Calu3 (cell line): Measurements from ENCODE around the gene SMOC2. TPM values are rescaled to one million over a fixed set of nuclear protein-coding genes. Genes with fewer than 3 reads are reported as not detected.

ENCODE experiments used
- BruUV-seq: library from RNA; stranded (reverse); fragments of 400-500 nt; replicated peaks from 2 replicates; lab custom pipeline; 2021; lab: Mats Ljungman, UMichigan
- CTCF ChIA-PET: fragments of 300-600 bp; sonication (Branson Sonifier 250); formaldehyde crosslinking; loops from one replicate; lab custom pipeline; 2022; ENCODE audit warnings: antibody characterized with exemption; lab: Charles Lee
- DNase-seq: peaks from one replicate; pipeline ENCODE4 v3.0.0; 2022
- H3K27ac Mint-ChIP-seq: one replicate; pipeline ENCODE4 v1.8.0; 2022; ENCODE audit warnings: mixed read lengths; ENCODE audit not compliant: unreplicated experiment
- H3K27me3 Mint-ChIP-seq: one replicate; pipeline ENCODE4 v1.8.0; 2022; ENCODE audit warnings: mixed read lengths; ENCODE audit not compliant: unreplicated experiment
- H3K36me3 Mint-ChIP-seq: one replicate; pipeline ENCODE4 v1.8.0; 2022; ENCODE audit warnings: mild to moderate bottlenecking, moderate library complexity, mixed read lengths; ENCODE audit not compliant: insufficient read depth, unreplicated experiment
- H3K4me1 Mint-ChIP-seq: one replicate; pipeline ENCODE4 v1.8.0; 2022; ENCODE audit warnings: mild to moderate bottlenecking, low read depth, mixed read lengths; ENCODE audit not compliant: unreplicated experiment
- H3K4me3 Mint-ChIP-seq: one replicate; pipeline ENCODE4 v1.8.0; 2022; ENCODE audit warnings: mild to moderate bottlenecking, low read depth, moderate library complexity, mixed read lengths; ENCODE audit not compliant: unreplicated experiment
- H3K9me3 Mint-ChIP-seq: one replicate; pipeline ENCODE4 v1.8.0; 2022; ENCODE audit warnings: low read depth, mixed read lengths; ENCODE audit not compliant: unreplicated experiment
- CTCF ChIP-seq: fragments of 200-600 bp; IDR thresholded peaks from one replicate; pipeline ENCODE4 v1.8.0; 2022; ENCODE audit warnings: antibody characterized with exemption; ENCODE audit not compliant: unreplicated experiment
- intact Hi-C: fragments of 100-400 bp; cut with micrococcal nuclease; formaldehyde crosslinking; loops from one replicate; pipeline ENCODE4 v1.10.0; 2022; ENCODE audit not compliant: unreplicated experiment
- total RNA-seq: library from RNA; stranded (reverse); gene quantifications from 2 replicates; pipeline ENCODE4 v1.2.3, GENCODE V29; 2022

SMOC2 gene
- total RNA-seq, 1 experiment from 2014 or later, result 1.1 TPM

GRCh38 chr6:168671863-168672546, 231.0 kb downstream of the SMOC2 start:
- Mint-ChIP-seq H3K4me3 (no peak overlapping the region), H3K27me3 (no peaks in the 10 kb centered on the region), H3K9me3 (no peaks in the 10 kb centered on the region), H3K27ac (peak overlapping the region; percentile 16), H3K36me3 (peaks cover 27% of the 10 kb centered on the region), H3K4me1 (peaks cover 66% of the 10 kb centered on the region)
- TF ChIP-seq CTCF, result no peak
- CTCF ChIA-PET, result no interaction called here
- DNase-seq, result no peak
- no TSS peak for BruUV-seq
- intact Hi-C loops, result no loop called here

- peak overlapping the region; percentile 98 for H3K27ac Mint-ChIP-seq
- BruUV-seq, result no TSS peak
- TF ChIP-seq CTCF, result no peak
- intact Hi-C loops, result no loop called here
- H3K36me3 Mint-ChIP-seq, result peaks cover 43% of the 10 kb centered on the region
- H3K9me3 Mint-ChIP-seq, result no peaks in the 10 kb centered on the region
- no peak for DNase-seq
- H3K27me3 Mint-ChIP-seq, result no peaks in the 10 kb centered on the region
- H3K4me1 Mint-ChIP-seq, result peaks cover 77% of the 10 kb centered on the region
- CTCF ChIA-PET, result no interaction called here
- no peak overlapping the region for H3K4me3 Mint-ChIP-seq
Observed at GRCh38 chr6:168674595-168674994, 233.6 kb downstream of the SMOC2 start.

GRCh38 chr6:168675375-168675774, 234.4 kb downstream of the SMOC2 start:
- CTCF ChIA-PET, result interaction anchor here (0.7 to 1.1 kb wide), 2 partner anchors 12 to 25 kb away, joined by 3 read pairs; no protein-coding TSS in a partner anchor
- Mint-ChIP-seq H3K36me3 (peaks cover 43% of the 10 kb centered on the region), H3K27ac (peak overlapping the region; percentile 98), H3K27me3 (no peaks in the 10 kb centered on the region), H3K9me3 (no peaks in the 10 kb centered on the region), H3K4me1 (peaks cover 71% of the 10 kb centered on the region), H3K4me3 (no peak overlapping the region)
- intact Hi-C loops, result no loop called here
- no TSS peak for BruUV-seq
- DNase-seq, result no peak
- no peak for TF ChIP-seq CTCF

GRCh38 chr6:168675933-168676551, 235.1 kb downstream of the SMOC2 start:
- DNase-seq, result no peak
- intact Hi-C loops, result no loop called here
- no peaks in the 10 kb centered on the region for H3K9me3 Mint-ChIP-seq
- peak overlapping the region; percentile 98 for H3K27ac Mint-ChIP-seq
- H3K27me3 Mint-ChIP-seq, result no peaks in the 10 kb centered on the region
- BruUV-seq, result no TSS peak
- H3K4me3 Mint-ChIP-seq, result no peak overlapping the region
- CTCF ChIA-PET, result interaction anchor here (0.7 to 1.9 kb wide), 5 partner anchors 9 to 39 kb away, joined by 3 to 8 read pairs (median 3); no protein-coding TSS in a partner anchor
- TF ChIP-seq CTCF, result no peak
- H3K36me3 Mint-ChIP-seq, result peaks cover 43% of the 10 kb centered on the region
- peaks cover 67% of the 10 kb centered on the region for H3K4me1 Mint-ChIP-seq
